Measurements from ENCODE around the gene LRRC43.

GRCh38 chr12:122207391-122207790 is 24.5 kb downstream of the LRRC43 start:
- no peak for TF ChIP-seq POLR2AphosphoS5 (IDR thresholded peaks at IDR 0.05; ENCODE audit: low read depth)
- TF ChIP-seq, protein P1, sequence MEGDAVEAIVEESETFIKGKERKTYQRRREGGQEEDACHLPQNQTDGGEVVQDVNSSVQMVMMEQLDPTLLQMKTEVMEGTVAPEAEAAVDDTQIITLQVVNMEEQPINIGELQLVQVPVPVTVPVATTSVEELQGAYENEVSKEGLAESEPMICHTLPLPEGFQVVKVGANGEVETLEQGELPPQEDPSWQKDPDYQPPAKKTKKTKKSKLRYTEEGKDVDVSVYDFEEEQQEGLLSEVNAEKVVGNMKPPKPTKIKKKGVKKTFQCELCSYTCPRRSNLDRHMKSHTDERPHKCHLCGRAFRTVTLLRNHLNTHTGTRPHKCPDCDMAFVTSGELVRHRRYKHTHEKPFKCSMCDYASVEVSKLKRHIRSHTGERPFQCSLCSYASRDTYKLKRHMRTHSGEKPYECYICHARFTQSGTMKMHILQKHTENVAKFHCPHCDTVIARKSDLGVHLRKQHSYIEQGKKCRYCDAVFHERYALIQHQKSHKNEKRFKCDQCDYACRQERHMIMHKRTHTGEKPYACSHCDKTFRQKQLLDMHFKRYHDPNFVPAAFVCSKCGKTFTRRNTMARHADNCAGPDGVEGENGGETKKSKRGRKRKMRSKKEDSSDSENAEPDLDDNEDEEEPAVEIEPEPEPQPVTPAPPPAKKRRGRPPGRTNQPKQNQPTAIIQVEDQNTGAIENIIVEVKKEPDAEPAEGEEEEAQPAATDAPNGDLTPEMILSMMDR (conservative IDR thresholded peaks at IDR 0.05; ENCODE audit: low read depth in 2 of 2): no peak
- no peak for TF ChIP-seq REST (IDR thresholded peaks at IDR 0.05; ENCODE audit: unreplicated experiment)
- TF ChIP-seq EZH2phosphoT487 (IDR thresholded peaks at IDR 0.05; ENCODE audit: unreplicated experiment): no peak

All from GM23338 (cell line).